GM23338 (cell line): ENCODE data around the gene MRPS22. TPM values are rescaled to one million over a fixed set of nuclear protein-coding genes. Genes with fewer than 3 reads are reported as not detected.

Source experiments
- ATAC-seq: fragments of 200-7000 bp; cut with Tn5 transposase; 3 replicates; pipeline ENCODE4 v1.9.1; 2020
- DNase-seq: peaks from one replicate; pipeline ENCODE4 v3.0.0-alpha.2; 2015; ENCODE audit warnings: low spot score
- H2AFZ ChIP-seq: fragments of 200-600 bp; sonication (generic); 2 replicates; pipeline ENCODE4 v1.8.0; 2016; ENCODE audit warnings: antibody characterized with exemption, mild to moderate bottlenecking, moderate library complexity
- H3F3A ChIP-seq: fragments of 200-600 bp; sonication (generic); replicated peaks from 2 replicates; pipeline ENCODE4 v1.8.0; 2017; ENCODE audit warnings: antibody characterized with exemption, mixed run types, low read depth
- H3K27ac ChIP-seq: fragments of 200-600 bp; sonication (generic); 2 replicates; pipeline ENCODE4 v1.6.1; 2016; ENCODE audit warnings: low read depth
- H3K27me3 ChIP-seq: fragments of 200-600 bp; sonication (generic); 2 replicates; pipeline ENCODE4 v1.8.0; 2016; ENCODE audit warnings: mild to moderate bottlenecking, mixed run types, moderate library complexity; ENCODE audit not compliant: insufficient read depth
- H3K36me3 ChIP-seq: fragments of 200-600 bp; sonication (generic); 2 replicates; pipeline ENCODE4 v1.8.0; 2016; ENCODE audit warnings: mild to moderate bottlenecking; ENCODE audit not compliant: insufficient read depth
- H3K4me1 ChIP-seq: fragments of 200-600 bp; sonication (generic); 2 replicates; pipeline ENCODE4 v1.8.0; 2016; ENCODE audit warnings: mild to moderate bottlenecking, moderate library complexity; ENCODE audit not compliant: insufficient read depth
- H3K4me2 ChIP-seq: fragments of 200-600 bp; sonication (generic); 2 replicates; pipeline ENCODE4 v1.7.1; 2017; ENCODE audit warnings: mixed run types
- H3K4me3 ChIP-seq: fragments of 200-600 bp; sonication (generic); 2 replicates; pipeline ENCODE4 v1.6.1; 2016; ENCODE audit warnings: mixed run types
- H3K79me2 ChIP-seq: fragments of 200-600 bp; sonication (generic); replicated peaks from 2 replicates; pipeline ENCODE4 v1.8.0; 2017; ENCODE audit warnings: mild to moderate bottlenecking; ENCODE audit not compliant: insufficient read depth
- H3K9me2 ChIP-seq: fragments of 200-600 bp; sonication (generic); 2 replicates; pipeline ENCODE4 v1.8.0; 2017; ENCODE audit not compliant: insufficient read depth
- H4K20me1 ChIP-seq: fragments of 200-600 bp; sonication (generic); replicated peaks from 2 replicates; pipeline ENCODE4 v1.8.0; 2017; ENCODE audit warnings: mild to moderate bottlenecking; ENCODE audit not compliant: insufficient read depth
- H3K27ac Mint-ChIP-seq: 2 replicates; pipeline ENCODE4 v1.8.0; 2020; ENCODE audit warnings: inconsistent platforms, mild to moderate bottlenecking, moderate library complexity, mixed read lengths
- H3K27me3 Mint-ChIP-seq: 3 replicates; pipeline ENCODE4 v1.8.0; 2022; ENCODE audit warnings: low read depth, mild to moderate bottlenecking, moderate library complexity, mixed read lengths, inconsistent platforms; ENCODE audit not compliant: insufficient read depth, poor library complexity
- H3K36me3 Mint-ChIP-seq: 3 replicates; pipeline ENCODE4 v1.8.0; 2021; ENCODE audit warnings: low read depth, mild to moderate bottlenecking, inconsistent platforms, moderate library complexity, mixed read lengths
- H3K4me1 Mint-ChIP-seq: 3 replicates; pipeline ENCODE4 v1.8.0; 2020; ENCODE audit warnings: mild to moderate bottlenecking, inconsistent platforms, mixed read lengths
- H3K4me3 Mint-ChIP-seq: 3 replicates; pipeline ENCODE4 v1.8.0; 2021; ENCODE audit warnings: moderate library complexity, mild to moderate bottlenecking, inconsistent platforms, mixed read lengths
- H3K9me3 Mint-ChIP-seq: 3 replicates; pipeline ENCODE4 v1.8.0; 2020; ENCODE audit warnings: moderate library complexity, mild to moderate bottlenecking, inconsistent platforms, mixed read lengths
- CREB1 ChIP-seq: fragments of 250-450 bp; sonication (Bioruptor Pico); IDR thresholded peaks from 2 replicates; pipeline ENCODE4 v1.5.0; 2020; ENCODE audit warnings: low read depth, mild to moderate bottlenecking, moderate library complexity
- CTCF ChIP-seq, 2 experiments: fragments of 200-600 bp in 1 of 2; sonication (generic) in 1 of 2; conservative IDR thresholded peaks; 2 replicates each; pipeline versions ENCODE4 v1.5.1 to v1.6.1; 2016 to 2017; ENCODE audit warnings: antibody characterized with exemption in 2 of 2, low read depth in 2 of 2, mild to moderate bottlenecking in 2 of 2, moderate library complexity in 1 of 2
- EZH2 ChIP-seq: fragments of 200-600 bp; sonication (generic); IDR thresholded peaks from one replicate; pipeline ENCODE4 v1.8.0; 2017; ENCODE audit warnings: antibody characterized with exemption, mild to moderate bottlenecking, low read depth; ENCODE audit not compliant: unreplicated experiment
- EZH2phosphoT487 ChIP-seq: fragments of 200-600 bp; sonication (generic); IDR thresholded peaks from one replicate; pipeline ENCODE4 v1.8.1; 2018; ENCODE audit warnings: antibody characterized with exemption; ENCODE audit not compliant: unreplicated experiment
- NANOG ChIP-seq: IDR thresholded peaks from 2 replicates; pipeline ENCODE4 v1.6.1; 2016; ENCODE audit warnings: antibody characterized with exemption, borderline replicate concordance
- POLR2AphosphoS5 ChIP-seq: IDR thresholded peaks from 2 replicates; pipeline ENCODE4 v1.6.1; 2016; ENCODE audit warnings: antibody characterized with exemption, low read depth
- REST ChIP-seq: IDR thresholded peaks from one replicate; pipeline ENCODE4 v1.6.1; 2018; ENCODE audit warnings: antibody characterized with exemption; ENCODE audit not compliant: unreplicated experiment
- STAT1 ChIP-seq: IDR thresholded peaks from one replicate; pipeline ENCODE4 v1.6.1; 2016; ENCODE audit warnings: antibody characterized with exemption; ENCODE audit not compliant: unreplicated experiment
- ZNF114 ChIP-seq: fragments of 250-450 bp; sonication (Bioruptor Pico); IDR thresholded peaks from 2 replicates; pipeline ENCODE4 v1.5.0; 2020; ENCODE audit warnings: mild to moderate bottlenecking, moderate library complexity
- ZNF331 ChIP-seq: fragments of 250-450 bp; sonication (Bioruptor Pico); IDR thresholded peaks from 2 replicates; pipeline ENCODE4 v1.5.0; 2020; ENCODE audit warnings: low read depth, mild to moderate bottlenecking, moderate library complexity
- polyA plus RNA-seq: library from polyadenylated mRNA; unstranded; fragments of >200 nt; fragmentation: Nextera tagmentation; extraction: Ambion mirVana; gene quantifications from 2 replicates; pipeline ENCODE4 v1.2.1, GENCODE V29; 2016
- total RNA-seq: library from RNA; depleted of rRNA; stranded (reverse); fragments of >200 nt; shearing (Covaris generic); gene quantifications from 2 replicates; pipeline ENCODE4 v1.2.3, GENCODE V29; 2014
- TF ChIP-seq, protein P1 (sequence below): IDR thresholded peaks from 2 replicates; pipeline ENCODE4 v1.6.1; 2016; ENCODE audit warnings: antibody characterized with exemption

Gene MRPS22
- total and polyA plus RNA-seq, 2 experiments from 2014 or later, result 58.4 to 65.6 TPM

DNA sequence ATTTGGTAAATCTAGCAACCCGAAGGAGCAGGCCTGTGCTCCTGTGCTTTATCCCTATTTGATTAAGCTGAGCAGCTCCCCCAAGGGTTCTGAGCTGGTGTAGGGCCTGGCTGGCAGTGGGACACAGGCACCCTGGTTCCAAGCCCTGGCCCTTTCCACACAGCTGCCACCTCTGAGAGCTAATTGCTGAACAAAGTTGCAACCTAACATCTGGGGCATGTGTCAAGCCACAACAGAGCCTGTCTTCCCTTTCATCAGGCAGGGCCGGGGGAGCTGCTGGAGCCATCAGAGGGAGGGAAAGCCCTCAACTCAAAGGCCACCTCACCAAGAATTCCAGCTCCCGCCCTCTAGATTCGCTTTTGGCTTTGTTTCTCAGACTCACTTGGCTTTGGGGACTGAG is 17.1 kb upstream of the MRPS22 start:
- DNase-seq (no peak), ATAC-seq (no peak)
- Histone ChIP-seq H3K79me2 (no peaks in the 10 kb centered on the region), H3F3A (no peaks in the 10 kb centered on the region), H3K4me1 (peaks cover 4% of the 10 kb centered on the region; the same call in 1 of the 2 replicates), H3K27me3 (peaks cover 4% of the 10 kb centered on the region; the same call in 1 of the 2 replicates), H3K27ac (no peak overlapping the region), H4K20me1 (no peaks in the 10 kb centered on the region), H3K36me3 (no peaks in the 10 kb centered on the region), H3K9me2 (no peaks in the 10 kb centered on the region), H2AFZ (no peak overlapping the region), H3K4me3 (no peak overlapping the region), H3K4me2 (no peak overlapping the region)
- Mint-ChIP-seq H3K36me3 (no peaks in the 10 kb centered on the region), H3K4me3 (no peak overlapping the region), H3K27me3 (peaks cover 12% of the 10 kb centered on the region), H3K9me3 (no peaks in the 10 kb centered on the region), H3K27ac (no peak overlapping the region), H3K4me1 (peaks cover 2% of the 10 kb centered on the region; the same call in 1 of the 3 replicates)
- TF ChIP-seq ZNF114 (CRISPR knock-in tag) (no peak), CTCF (conservative IDR thresholded peaks at IDR 0.05; ENCODE audit: low read depth in 2 of 2) (peak in 1 of 2 experiments; percentile 12; a peak in 1 of 4 replicates)

DNA sequence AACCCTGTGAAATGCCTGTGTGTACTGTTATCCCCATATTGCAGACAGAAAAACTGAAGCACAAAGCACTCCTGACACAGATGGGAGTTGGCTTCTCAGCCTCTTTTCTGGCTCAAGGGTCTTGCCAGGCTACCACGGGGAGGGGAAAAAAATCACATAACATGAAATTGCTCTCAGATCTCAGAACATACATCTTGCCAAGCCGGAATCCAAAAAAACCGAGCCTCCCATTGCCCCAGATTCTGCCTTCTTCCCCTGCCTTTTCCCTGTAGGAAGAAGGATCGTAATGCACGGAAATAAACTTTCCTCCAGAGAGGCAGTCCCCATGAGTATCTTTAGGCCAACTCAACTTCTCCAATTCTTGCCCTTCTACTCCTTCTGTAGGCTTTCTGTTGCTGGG is 16.6 kb upstream of the MRPS22 start:
- no peak overlapping the region for H3K4me2 ChIP-seq
- H3K27me3 ChIP-seq, result peaks cover 10% of the 10 kb centered on the region; the same call in 1 of the 2 replicates
- no peak overlapping the region for H3K4me3 ChIP-seq
- no peaks in the 10 kb centered on the region for H4K20me1 ChIP-seq
- Mint-ChIP-seq H3K36me3 (no peaks in the 10 kb centered on the region), H3K9me3 (no peaks in the 10 kb centered on the region), H3K27me3 (peaks cover 12% of the 10 kb centered on the region), H3K4me3 (no peak overlapping the region), H3K4me1 (peaks cover 2% of the 10 kb centered on the region; the same call in 1 of the 3 replicates), H3K27ac (no peak overlapping the region)
- ATAC-seq, result no peak
- H3K79me2 ChIP-seq, result no peaks in the 10 kb centered on the region
- no peaks in the 10 kb centered on the region for H3K36me3 ChIP-seq
- peaks cover 4% of the 10 kb centered on the region; the same call in 1 of the 2 replicates for H3K4me1 ChIP-seq
- no peaks in the 10 kb centered on the region for H3K9me2 ChIP-seq
- H3K27ac ChIP-seq, result no peak overlapping the region
- DNase-seq, result no peak
- H2AFZ ChIP-seq, result no peak overlapping the region
- no peaks in the 10 kb centered on the region for H3F3A ChIP-seq
- TF ChIP-seq ZNF331 (CRISPR knock-in tag), result no peak
- TF ChIP-seq, protein P1, sequence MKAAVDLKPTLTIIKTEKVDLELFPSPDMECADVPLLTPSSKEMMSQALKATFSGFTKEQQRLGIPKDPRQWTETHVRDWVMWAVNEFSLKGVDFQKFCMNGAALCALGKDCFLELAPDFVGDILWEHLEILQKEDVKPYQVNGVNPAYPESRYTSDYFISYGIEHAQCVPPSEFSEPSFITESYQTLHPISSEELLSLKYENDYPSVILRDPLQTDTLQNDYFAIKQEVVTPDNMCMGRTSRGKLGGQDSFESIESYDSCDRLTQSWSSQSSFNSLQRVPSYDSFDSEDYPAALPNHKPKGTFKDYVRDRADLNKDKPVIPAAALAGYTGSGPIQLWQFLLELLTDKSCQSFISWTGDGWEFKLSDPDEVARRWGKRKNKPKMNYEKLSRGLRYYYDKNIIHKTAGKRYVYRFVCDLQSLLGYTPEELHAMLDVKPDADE, result no peak
- TF ChIP-seq CTCF (conservative IDR thresholded peaks at IDR 0.05; ENCODE audit: low read depth in 2 of 2), result no peak
- TF ChIP-seq EZH2phosphoT487, result no peak
- no peak for TF ChIP-seq NANOG
- TF ChIP-seq POLR2AphosphoS5, result no peak
- TF ChIP-seq CREB1, result no peak
- no peak for TF ChIP-seq EZH2
- no peak for TF ChIP-seq REST
- no peak for TF ChIP-seq STAT1
